IPS DF 6.9 (cell line): ENCODE results near the gene DIP2C.
"Not testable (repeated sequence)": the region's sequence is repeated elsewhere in the genome, so short reads cannot be mapped to it uniquely, and the experiment has no call there.

Source experiments
- DNase-seq: peaks from one replicate; pipeline ENCODE4 v3.0.0-alpha.2; 2013; ENCODE audit warnings: low read depth, low spot score
- H3K27ac ChIP-seq: one replicate; pipeline ENCODE4 v1.5.1; 2013; ENCODE audit warnings: low read length, control low read depth
- H3K27me3 ChIP-seq: 2 replicates; pipeline ENCODE4 v1.6.1; 2013; ENCODE audit warnings: mild to moderate bottlenecking, low read length; ENCODE audit not compliant: control insufficient read depth, insufficient read depth
- H3K36me3 ChIP-seq: 2 replicates; pipeline ENCODE4 v1.6.1; 2013; ENCODE audit warnings: low read length; ENCODE audit not compliant: control insufficient read depth, insufficient read depth
- H3K4me1 ChIP-seq: 2 replicates; pipeline ENCODE4 v1.6.1; 2013; ENCODE audit warnings: low read length; ENCODE audit not compliant: control insufficient read depth, insufficient read depth
- H3K4me3 ChIP-seq: 2 replicates; pipeline ENCODE4 v1.5.1; 2013; ENCODE audit warnings: mild to moderate bottlenecking, low read length
- H3K9me3 ChIP-seq: 2 replicates; pipeline ENCODE4 v1.6.1; 2013; ENCODE audit warnings: low read length, inconsistent platforms; ENCODE audit not compliant: control insufficient read depth, insufficient read depth
- WGBS: extraction: QIAGEN DNeasy Blood & Tissue Kit; methylation state at CpG from one replicate; pipeline ENCODE4 v1.1.7; 2013; ENCODE audit warnings: mixed read lengths, missing lambda C conversion rate; ENCODE audit not compliant: insufficient read length, insufficient coverage; 5-methylcytosine and 5-hydroxymethylcytosine counted together

DIP2C gene

DNA sequence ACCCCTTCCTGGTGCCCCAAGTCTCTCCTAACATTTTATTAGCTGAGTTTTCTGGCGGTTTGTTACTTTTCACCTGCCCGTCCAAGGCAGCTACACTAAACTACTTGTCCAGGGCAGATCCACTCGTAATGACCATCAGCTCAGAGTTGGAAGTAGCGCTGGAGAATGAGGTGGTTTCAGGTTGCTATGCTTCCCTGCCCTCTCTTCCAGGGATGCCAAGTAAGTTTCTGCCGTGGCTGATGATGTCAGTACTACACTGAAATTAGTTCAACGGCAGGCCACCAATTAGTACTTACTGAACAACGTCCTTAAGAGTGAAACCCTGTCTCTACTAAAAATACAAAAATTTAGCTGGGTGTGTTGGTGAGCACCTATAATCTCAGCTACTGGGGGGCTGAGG lies 55.2 kb downstream of the DIP2C start:
- Histone ChIP-seq H3K9me3 (no peaks in the 10 kb centered on the region), H3K27me3 (no peaks in the 10 kb centered on the region), H3K36me3 (no peaks in the 10 kb centered on the region; the same call in 1 of the 2 replicates), H3K4me3 (no peak overlapping the region), H3K27ac (no peak overlapping the region), H3K4me1 (no peaks in the 10 kb centered on the region)
- DNase-seq: no peak
- no CpG with 5 or more reads among the region's 7 CpGs for WGBS

DNA sequence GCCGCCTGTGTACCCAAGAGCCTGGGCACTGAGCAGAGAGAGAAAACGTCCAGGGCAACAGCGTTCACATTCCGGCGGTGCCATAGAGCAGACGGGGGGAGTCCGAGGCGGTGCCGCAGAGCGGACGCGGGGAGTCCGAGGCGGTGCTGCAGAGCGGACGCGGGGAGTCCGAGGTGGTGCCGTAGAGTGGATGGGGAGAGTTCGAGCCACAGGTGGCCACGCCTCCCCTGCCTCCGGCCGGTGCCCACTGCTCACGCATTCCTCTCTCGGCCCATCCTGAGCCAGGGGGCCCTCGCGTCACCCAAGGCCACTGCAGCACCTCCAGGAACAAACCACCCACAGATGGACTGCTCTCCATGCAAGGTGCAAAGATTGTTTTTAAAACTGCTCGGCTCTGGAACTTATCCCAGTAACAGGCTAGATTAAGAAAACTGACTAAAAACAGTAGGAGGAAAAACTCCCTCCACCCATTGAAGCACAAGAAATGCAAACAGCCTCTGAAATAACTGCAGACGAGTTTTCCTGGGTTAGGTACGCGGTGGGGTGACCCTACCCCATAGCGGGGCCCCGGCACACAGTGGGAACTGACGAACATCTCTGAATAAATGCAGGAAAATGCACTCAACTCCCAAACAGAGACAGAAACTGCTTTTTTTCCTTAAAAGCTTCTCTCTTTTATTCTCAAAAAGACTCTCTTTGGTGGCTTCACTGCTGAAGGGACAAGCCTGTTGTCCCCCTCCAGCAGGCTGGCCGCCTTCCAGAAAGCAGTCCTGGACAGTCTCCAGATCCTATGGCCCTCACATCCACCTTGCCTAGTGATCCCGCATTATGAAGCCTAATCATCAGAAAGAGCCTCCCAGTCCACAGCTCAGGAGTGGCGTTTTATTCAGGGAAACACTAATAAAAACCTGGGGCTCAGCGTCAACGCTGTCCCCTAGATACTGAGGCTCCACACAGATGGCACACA lies 55.9 kb downstream of the DIP2C start:
- Histone ChIP-seq H3K4me3 (no peak overlapping the region), H3K27ac (no peak overlapping the region), H3K36me3 (no peaks in the 10 kb centered on the region; the same call in 1 of the 2 replicates), H3K9me3 (no peaks in the 10 kb centered on the region), H3K27me3 (no peaks in the 10 kb centered on the region), H3K4me1 (no peaks in the 10 kb centered on the region)
- no peak for DNase-seq
- WGBS: no CpG with 5 or more reads among the region's 39 CpGs

DNA sequence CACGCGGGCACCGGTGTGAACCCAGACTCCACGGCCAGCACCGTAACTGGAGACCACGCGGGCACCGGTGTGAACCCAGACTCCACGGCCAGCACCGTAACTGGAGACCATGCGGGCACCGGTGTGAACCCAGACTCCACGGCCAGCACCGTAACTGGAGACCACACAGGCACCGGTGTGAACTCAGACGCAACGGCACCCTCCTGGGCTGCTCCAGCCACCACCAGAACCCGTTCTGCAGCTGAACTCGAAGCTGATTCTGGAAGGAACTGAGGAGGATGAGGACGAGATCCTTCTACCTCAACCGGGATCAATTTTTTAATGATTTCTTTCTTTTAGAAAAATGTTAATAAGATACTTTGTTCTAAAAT lies 56.7 kb downstream of the DIP2C start:
- not testable (repeated sequence) for H3K27ac ChIP-seq, H3K4me1 ChIP-seq, H3K4me3 ChIP-seq, DNase-seq, H3K27me3 ChIP-seq, H3K9me3 ChIP-seq, H3K36me3 ChIP-seq
- no CpG with 5 or more reads among the region's 21 CpGs for WGBS

DNA sequence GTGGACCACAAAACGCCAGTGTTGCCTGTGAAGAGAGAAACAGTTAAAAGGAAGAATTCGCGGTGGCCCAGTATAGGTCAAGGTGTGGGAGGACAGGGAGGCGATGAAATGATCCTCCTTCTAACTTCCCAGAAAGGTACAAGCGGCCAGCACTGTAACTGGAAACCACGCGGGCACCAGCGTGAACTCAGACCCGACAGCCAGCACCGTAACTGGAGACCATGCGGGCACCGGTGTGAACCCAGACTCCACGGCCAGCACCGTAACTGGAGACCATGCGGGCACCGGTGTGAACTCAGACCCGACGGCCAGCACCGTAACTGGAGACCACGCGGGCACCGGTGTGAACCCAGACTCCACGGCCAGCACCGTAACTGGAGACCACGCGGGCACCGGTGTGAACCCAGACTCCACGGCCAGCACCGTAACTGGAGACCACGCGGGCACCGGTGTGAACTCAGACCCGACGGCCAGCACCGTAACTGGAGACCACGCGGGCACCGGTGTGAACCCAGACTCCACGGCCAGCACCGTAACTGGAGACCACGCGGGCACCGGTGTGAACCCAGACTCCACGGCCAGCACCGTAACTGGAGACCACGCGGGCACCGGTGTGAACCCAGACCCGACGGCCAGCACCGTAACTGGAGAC lies 57.2 kb downstream of the DIP2C start:
- H3K36me3 ChIP-seq, H3K4me1 ChIP-seq, H3K4me3 ChIP-seq, DNase-seq, H3K27ac ChIP-seq, H3K27me3 ChIP-seq, H3K9me3 ChIP-seq: not testable (repeated sequence)
- WGBS: no CpG with 5 or more reads among the region's 51 CpGs

DNA sequence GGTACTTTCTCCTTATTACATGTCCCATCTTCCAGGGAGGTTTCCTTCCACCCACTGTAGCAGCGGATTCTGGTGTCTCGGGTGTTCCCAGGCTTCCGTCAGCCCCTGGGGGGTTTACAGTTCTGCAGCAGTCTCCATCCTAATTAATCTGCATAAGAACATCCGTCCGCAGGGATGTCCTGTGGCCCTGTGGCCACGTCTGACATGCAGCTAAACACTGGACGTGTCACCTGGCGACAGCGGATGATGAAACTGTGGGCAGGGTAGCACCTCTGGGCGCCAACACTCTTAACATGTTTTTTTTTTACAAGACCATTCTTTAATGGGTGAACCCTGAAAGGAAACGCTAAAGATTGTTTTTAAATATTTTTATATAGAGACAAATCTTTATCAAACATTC lies 58.2 kb downstream of the DIP2C start:
- Histone ChIP-seq H3K36me3 (no peaks in the 10 kb centered on the region; the same call in 1 of the 2 replicates), H3K27me3 (no peaks in the 10 kb centered on the region), H3K4me3 (no peak overlapping the region), H3K27ac (no peak overlapping the region), H3K4me1 (no peaks in the 10 kb centered on the region), H3K9me3 (no peaks in the 10 kb centered on the region)
- no CpG with 5 or more reads among the region's 11 CpGs for WGBS
- no peak for DNase-seq

DNA sequence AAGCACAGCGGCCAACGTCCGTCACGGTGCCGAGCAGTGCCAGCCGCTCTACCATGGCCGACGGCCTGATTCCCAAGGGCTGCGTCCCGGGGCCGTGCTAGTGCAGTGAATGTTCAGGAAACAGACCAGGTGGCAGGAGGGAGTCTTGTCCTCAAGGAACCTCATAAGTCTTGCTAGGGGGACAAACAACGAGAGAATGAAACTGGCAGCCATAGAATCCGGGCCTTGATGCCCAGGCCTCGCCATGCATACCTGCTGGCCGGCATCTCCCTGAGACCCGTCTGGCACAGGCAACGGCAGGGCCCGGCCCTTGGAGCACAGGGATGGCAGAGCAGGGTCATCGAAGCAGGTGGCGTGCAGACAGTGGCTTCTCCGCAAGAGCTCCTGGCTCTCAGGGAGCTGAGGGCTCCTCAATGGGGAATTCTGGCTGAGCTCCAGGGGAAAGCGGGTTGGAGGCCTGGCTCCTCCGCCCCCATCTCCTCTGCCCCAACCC lies 58.8 kb downstream of the DIP2C start:
- no peaks in the 10 kb centered on the region for H3K27me3 ChIP-seq
- no CpG with 5 or more reads among the region's 23 CpGs for WGBS
- DNase-seq: no peak
- H3K36me3 ChIP-seq: no peaks in the 10 kb centered on the region; the same call in 1 of the 2 replicates
- no peak overlapping the region for H3K4me3 ChIP-seq
- no peaks in the 10 kb centered on the region for H3K9me3 ChIP-seq
- H3K27ac ChIP-seq: no peak overlapping the region
- H3K4me1 ChIP-seq: no peaks in the 10 kb centered on the region

DNA sequence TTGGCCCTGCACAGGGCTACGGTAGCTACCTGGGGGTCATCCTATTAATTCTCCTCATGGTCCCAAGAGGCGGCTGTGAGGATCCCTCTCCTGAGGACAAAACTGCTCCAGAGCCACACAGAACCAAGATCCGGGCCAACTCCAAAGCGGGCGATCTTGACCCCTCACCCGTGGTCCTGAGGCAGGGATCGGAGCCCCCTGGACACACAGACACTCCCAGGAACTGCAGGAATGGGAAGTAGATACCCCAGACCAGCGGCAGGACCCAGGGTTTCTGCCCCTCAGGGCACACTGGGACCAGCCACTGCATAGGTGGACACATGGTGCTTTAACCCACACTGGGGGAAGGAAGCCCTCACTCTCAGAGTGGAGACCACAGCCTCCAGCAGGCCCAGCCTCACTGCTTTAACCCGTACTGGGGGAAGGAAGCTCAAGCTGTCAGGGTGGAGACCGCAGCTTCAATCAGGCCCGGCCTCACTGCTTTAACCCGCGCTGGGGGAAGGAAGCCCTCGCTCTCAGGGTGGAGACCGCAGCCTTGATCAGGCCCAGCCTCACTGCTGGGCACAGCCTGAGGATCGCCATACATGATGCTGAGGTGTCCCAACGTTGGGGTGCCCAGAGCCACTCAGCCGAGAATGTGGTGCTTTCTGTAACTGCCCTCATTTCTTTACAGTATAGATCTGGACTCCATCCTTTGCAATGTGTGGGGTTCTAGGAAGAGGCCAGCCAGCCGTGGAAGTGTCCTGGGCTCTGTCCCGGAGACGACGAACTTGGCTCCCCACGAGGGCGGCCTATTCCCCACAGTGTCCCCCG lies 60.1 kb downstream of the DIP2C start:
- Histone ChIP-seq H3K27ac (no peak overlapping the region), H3K4me1 (peaks cover 6% of the 10 kb centered on the region), H3K9me3 (no peaks in the 10 kb centered on the region), H3K36me3 (no peaks in the 10 kb centered on the region; the same call in 1 of the 2 replicates), H3K27me3 (no peaks in the 10 kb centered on the region), H3K4me3 (no peak overlapping the region)
- WGBS: no CpG with 5 or more reads among the region's 25 CpGs
- no peak for DNase-seq

DNA sequence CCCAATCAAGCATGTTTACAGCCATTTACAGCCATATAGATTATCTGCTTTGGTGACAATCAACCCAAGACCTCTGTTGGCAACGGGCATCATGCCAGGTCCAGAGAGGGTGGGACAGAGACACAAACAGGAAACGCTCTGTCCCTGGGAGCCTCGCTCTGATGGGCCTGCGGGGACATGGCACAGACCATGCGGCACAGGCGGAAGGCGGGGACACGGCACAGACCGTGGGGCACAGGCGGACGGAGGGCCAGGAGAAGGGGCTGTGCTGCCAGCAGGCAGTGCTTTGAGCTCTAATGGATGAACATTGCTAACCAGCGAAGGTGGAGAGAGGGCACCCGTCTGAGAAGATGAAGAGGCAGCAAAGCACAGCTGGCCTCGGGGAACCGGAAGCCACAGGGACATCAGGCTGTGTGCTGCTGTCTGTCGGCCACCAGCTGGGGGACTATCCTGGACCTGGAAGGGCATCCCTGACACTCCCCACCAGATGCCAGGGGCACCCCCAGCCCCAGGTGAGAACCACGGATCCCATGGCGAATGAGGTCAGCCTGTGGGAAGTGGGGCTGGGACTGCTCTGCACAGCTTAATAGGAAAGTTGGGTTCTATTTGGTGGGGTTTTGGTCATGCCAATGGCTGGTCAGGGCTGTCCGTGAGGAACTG lies 61.0 kb downstream of the DIP2C start:
- Histone ChIP-seq H3K36me3 (no peaks in the 10 kb centered on the region; the same call in 1 of the 2 replicates), H3K27ac (no peak overlapping the region), H3K4me1 (peaks cover 6% of the 10 kb centered on the region), H3K4me3 (no peak overlapping the region; the same call in 1 of the 2 replicates), H3K27me3 (no peaks in the 10 kb centered on the region), H3K9me3 (no peaks in the 10 kb centered on the region)
- no CpG with 5 or more reads among the region's 19 CpGs for WGBS
- DNase-seq: no peak

DNA sequence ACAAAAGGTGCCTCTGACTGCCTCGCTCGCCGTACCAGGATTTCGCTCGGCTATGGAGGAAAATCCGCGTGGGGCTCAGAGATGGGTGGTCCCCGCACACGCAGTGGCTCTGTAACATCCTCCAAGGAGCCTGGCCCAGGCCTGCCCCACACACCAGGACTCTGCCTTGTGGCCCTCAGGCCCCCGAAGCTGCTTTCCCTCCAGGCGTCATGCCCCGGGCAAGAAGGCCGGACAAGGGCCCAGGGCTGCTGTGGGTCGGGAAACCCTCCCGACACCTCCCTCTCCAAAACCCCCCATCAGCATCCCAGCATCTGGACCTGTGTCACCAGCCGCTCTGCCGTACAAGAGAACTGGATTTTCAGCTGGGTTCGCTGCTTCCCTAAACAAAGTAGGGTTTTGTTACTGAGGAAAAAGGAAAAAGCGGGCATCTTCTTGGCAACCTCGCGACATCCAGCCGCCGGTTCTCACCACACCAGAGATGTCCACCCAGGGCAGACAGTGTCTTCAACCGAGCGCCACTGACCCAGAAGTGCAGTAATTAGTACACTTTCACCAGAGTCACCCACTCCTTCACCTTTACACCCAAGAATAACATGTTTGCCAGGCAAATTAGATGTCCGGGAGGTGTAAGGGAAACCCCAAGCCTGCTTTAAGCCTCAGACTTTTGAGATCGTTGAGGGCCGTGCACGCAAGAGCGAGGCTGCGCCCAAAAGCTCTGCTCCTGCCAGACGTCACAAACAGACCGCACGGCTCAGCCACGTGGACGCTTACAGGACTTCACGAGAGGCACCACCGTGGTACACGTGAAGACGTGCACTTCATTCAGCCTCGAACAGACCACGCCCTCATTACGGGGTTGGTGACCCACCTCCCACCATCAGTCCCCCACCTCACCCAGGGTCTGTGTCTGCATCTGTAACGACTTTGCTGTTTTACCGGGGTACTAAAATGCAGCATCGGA lies 62.2 kb downstream of the DIP2C start:
- H3K36me3 ChIP-seq: no peaks in the 10 kb centered on the region; the same call in 1 of the 2 replicates
- no peak overlapping the region for H3K4me3 ChIP-seq
- WGBS: no CpG with 5 or more reads among the region's 46 CpGs
- H3K9me3 ChIP-seq: no peaks in the 10 kb centered on the region
- H3K27me3 ChIP-seq: no peaks in the 10 kb centered on the region
- peaks cover 6% of the 10 kb centered on the region for H3K4me1 ChIP-seq
- no peak for DNase-seq
- H3K27ac ChIP-seq: no peak overlapping the region
